Activated CD4-positive, alpha-beta memory T cell treated with anti-CD3 and anti-CD28 coated beads, Interleukin-2, amount 10 ng/mL, durations not matched to agents 7 days and 5 days (primary cell): ENCODE results near the gene KRTCAP2. TPM values are rescaled to one million over a fixed set of nuclear protein-coding genes. Genes with fewer than 3 reads are reported as not detected.
A peak's percentile ranks its signal among the peaks of the same experiment; 100 is the strongest.
"Not testable (repeated sequence)": the region's sequence is repeated elsewhere in the genome, so short reads cannot be mapped to it uniquely, and the experiment has no call there.

ENCODE experiments used
- CTCF ChIA-PET: fragments of 350-600 bp; sonication (Branson Sonifier 250); formaldehyde crosslinking; loops from one replicate; lab custom pipeline; 2021; ENCODE audit warnings: antibody characterized with exemption, inconsistent platforms; lab: Charles Lee
- POLR2A ChIA-PET: fragments of 350-600 bp; sonication (Branson Sonifier 250); formaldehyde crosslinking; loops from one replicate; lab custom pipeline; 2021; ENCODE audit warnings: antibody characterized with exemption; lab: Charles Lee
- DNase-seq: peaks from one replicate; pipeline ENCODE4 v3.0.0-alpha.2; 2020
- H3K27ac Mint-ChIP-seq: one replicate; pipeline ENCODE4 v1.8.0; 2021; ENCODE audit warnings: mild to moderate bottlenecking, mixed read lengths
- H3K27me3 Mint-ChIP-seq: one replicate; pipeline ENCODE4 v1.8.0; 2021; ENCODE audit warnings: mixed read lengths
- H3K36me3 Mint-ChIP-seq: one replicate; pipeline ENCODE4 v1.8.0; 2021; ENCODE audit warnings: low read depth, mixed read lengths
- H3K4me1 Mint-ChIP-seq: one replicate; pipeline ENCODE4 v1.8.0; 2021; ENCODE audit warnings: mixed read lengths
- H3K4me3 Mint-ChIP-seq: one replicate; pipeline ENCODE4 v1.8.0; 2021; ENCODE audit warnings: mild to moderate bottlenecking, mixed read lengths
- H3K9me3 Mint-ChIP-seq: one replicate; pipeline ENCODE4 v1.8.0; 2021; ENCODE audit warnings: mixed read lengths
- total RNA-seq, 2 experiments: library from RNA; stranded (reverse); gene quantifications; one replicate each; pipeline ENCODE4 v1.2.3, GENCODE V29; 2021

KRTCAP2 gene
- total RNA-seq: 100 to 1,000 TPM; 203 to 224 TPM

DNA sequence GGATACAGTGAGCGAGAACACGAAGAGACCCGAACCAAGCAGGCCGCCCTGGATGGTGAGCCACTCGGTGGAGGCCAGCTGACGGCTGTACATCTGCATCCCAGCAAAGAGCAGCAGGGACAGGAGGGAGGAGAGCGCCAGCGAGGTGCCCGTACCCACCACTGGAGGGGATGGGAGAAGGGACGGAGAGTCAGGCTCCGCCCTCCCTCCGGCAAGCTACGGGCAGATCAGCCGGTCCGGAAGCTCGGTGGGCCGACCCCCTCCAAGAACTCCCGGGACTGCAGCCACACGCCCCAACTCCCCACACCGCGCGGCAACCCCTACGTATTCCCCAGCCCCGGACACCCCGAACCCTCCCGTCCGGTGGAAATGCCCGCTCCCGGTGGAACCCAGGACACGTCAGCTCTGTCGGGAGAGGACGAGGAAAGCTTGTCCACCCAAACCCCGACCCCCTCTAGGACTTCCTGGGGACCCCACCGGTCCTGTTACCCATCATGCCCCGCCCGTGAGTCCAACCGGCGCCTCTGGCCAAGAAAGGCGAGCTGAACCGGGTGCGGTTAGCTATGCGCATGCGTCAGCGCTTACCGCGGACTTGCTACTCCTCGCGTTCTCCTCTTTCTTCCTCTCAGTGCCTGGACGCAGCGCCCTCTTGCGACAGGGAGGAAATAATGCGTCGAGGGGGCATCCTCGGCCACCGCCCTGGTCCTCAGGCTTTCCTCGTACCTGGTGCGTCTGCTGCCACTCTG is at the start of gene KRTCAP2:
Gene KRTCAP2 (minus strand): TSS at position 573 of the 746 bp plus-strand sequence. CDS start 80 bp downstream, at position 493.
- H3K36me3 Mint-ChIP-seq: peaks cover 46% of the 10 kb centered on the region
- peak; percentile 96 for DNase-seq
- no peaks in the 10 kb centered on the region for H3K9me3 Mint-ChIP-seq
- H3K4me1 Mint-ChIP-seq: peaks cover 64% of the 10 kb centered on the region
- peak within 1 kb of the TSS; percentile 96 for H3K27ac Mint-ChIP-seq
- ChIA-PET CTCF (interaction anchor here (0.6 to 8.0 kb wide), 56 partner anchors 9 to 1016 kb away, joined by 3 to 209 read pairs (median 4); partner anchors contain the start of genes ADAM15, ASH1L, CLK2 and DCST1), POLR2A (interaction anchor here (0.6 to 7.5 kb wide), 33 partner anchors 8 to 843 kb away, joined by 3 to 133 read pairs (median 4); partner anchors contain the start of genes CLK2, DPM3, FDPS and MTX1)
- peak within 1 kb of the TSS; percentile 97 for H3K4me3 Mint-ChIP-seq
- no peaks in the 10 kb centered on the region for H3K27me3 Mint-ChIP-seq

DNA sequence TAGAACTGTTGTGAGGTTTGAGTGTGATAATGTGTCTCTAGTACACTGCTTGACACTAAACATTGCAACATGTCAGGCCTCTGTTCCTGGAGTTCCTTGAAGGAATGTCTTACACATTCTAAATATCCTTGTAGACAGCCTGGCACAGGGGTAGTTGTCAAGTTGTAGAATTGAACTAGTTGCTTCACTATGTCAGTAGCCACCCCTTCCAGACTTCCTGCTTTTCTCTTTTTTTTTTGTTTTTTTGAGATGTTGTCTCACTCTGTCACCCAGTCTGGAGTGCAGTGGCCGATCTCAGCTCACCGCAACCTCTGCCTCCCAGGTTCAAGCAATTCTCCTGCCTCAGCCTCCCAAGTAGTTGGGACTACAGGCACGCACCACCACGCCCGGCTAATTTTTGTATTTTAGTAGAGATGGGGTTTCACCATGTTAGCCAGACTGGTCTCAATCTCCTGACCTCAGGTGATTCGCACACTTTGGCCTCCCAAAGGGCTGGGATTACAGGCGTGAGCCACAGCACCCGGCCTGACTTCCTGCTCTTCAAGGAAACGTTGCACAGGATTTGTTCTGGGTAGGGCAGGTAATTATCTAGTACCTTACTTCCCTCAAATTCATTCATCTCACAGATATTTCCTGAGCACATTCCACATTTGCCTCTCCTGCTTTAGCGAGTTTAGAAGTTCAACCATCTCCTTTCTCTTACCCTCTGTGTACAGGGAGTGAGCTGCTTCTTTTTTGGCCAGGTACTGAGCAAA is 47.3 kb upstream of the KRTCAP2 start:
- Mint-ChIP-seq H3K36me3 (peaks cover 40% of the 10 kb centered on the region), H3K4me1 (peaks cover 57% of the 10 kb centered on the region), H3K27ac (peak overlapping the region; percentile 93)
- H3K9me3 Mint-ChIP-seq, H3K4me3 Mint-ChIP-seq, DNase-seq, H3K27me3 Mint-ChIP-seq: not testable (repeated sequence)
- ChIA-PET CTCF (interaction anchor here (1.0 to 2.2 kb wide), 4 partner anchors 27 to 53 kb away, joined by 3 to 6 read pairs (median 4); no protein-coding TSS in a partner anchor), POLR2A (interaction anchor here (1.0 to 2.5 kb wide), 4 partner anchors 11 to 48 kb away, joined by 3 to 15 read pairs (median 4); partner anchors contain the start of genes KRTCAP2 and MTX1)

DNA sequence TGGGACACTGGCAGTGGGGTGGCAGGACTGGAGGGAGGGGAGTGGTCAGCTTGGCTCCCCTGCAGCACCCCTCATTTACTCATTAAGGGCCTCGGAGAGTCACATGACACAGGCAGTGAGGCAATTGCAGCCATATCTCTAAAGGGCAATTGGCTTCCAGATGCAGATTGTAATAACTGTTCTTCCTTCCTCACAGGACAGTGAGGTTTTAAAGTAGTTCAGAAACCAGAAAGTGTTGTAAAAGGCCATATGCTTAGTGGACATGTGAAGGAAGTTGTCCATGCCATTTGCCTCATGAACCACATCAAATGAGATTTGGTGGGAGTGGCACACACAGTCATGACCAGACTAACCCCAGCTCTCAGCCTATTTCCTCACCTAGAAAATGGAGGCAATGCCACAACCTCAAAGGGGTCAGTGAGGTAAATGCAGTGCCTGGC is 46.5 kb upstream of the KRTCAP2 start:
- H3K4me1 Mint-ChIP-seq: peaks cover 58% of the 10 kb centered on the region
- peaks cover 43% of the 10 kb centered on the region for H3K36me3 Mint-ChIP-seq
- H3K9me3 Mint-ChIP-seq: no peaks in the 10 kb centered on the region
- no peaks in the 10 kb centered on the region for H3K27me3 Mint-ChIP-seq
- peak overlapping the region; percentile 93 for H3K27ac Mint-ChIP-seq
- POLR2A ChIA-PET: interaction anchor here (1.0 to 2.5 kb wide), 5 partner anchors 10 to 47 kb away, joined by 3 to 15 read pairs (median 3); partner anchors contain the start of genes KRTCAP2 and MTX1
- CTCF ChIA-PET: interaction anchor here (0.8 to 2.2 kb wide), 4 partner anchors 11 to 45 kb away, joined by 3 to 6 read pairs (median 4); partner anchors contain the start of gene MTX1
- H3K4me3 Mint-ChIP-seq: no peak overlapping the region
- peak; percentile 50 for DNase-seq

DNA sequence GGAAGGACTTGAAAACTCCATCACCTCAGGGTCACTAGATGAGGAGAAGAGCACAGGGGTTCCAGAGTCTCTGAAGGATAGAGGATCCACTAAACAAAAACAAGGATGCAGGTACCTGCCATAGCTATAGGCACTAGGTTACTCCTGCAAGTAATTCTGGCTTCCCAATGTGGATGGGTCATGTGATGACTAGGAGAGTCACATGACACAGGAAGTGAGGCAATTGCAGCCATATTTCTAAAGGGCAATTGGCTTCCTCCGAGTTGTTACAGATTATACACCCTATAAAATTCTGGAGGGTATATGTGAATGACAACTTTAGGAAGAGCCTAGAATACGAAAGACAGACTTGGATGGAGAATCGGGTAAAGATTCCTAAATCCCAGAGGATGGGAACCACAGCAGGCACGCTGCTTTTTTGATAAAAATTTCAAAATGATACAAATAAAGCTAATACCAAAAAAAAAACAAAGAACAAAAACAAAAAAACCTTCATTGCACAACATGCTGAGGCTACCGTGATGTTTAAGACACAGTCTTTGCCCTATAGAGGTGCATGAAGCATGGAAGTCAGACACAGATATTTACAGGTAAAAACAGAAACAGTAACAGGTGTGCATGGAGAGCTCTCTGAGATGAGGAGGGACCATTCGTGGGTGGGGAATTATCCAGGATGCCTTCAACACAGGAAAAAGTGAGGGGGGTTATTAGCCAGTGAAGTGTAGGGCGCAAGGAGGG is 45.9 kb upstream of the KRTCAP2 start:
- Mint-ChIP-seq H3K36me3 (peaks cover 40% of the 10 kb centered on the region), H3K4me1 (peaks cover 54% of the 10 kb centered on the region), H3K4me3 (no peak overlapping the region), H3K9me3 (no peaks in the 10 kb centered on the region), H3K27ac (peak overlapping the region; percentile 93), H3K27me3 (no peaks in the 10 kb centered on the region)
- ChIA-PET POLR2A (interaction anchor here (0.7 to 2.5 kb wide), 9 partner anchors 8 to 46 kb away, joined by 3 to 15 read pairs (median 3); partner anchors contain the start of genes KRTCAP2, MTX1, THBS3 and TRIM46), CTCF (interaction anchor here (0.8 to 2.2 kb wide), 6 partner anchors 11 to 46 kb away, joined by 3 to 6 read pairs (median 5); partner anchors contain the start of genes KRTCAP2 and MTX1)
- DNase-seq: peak; percentile 33

DNA sequence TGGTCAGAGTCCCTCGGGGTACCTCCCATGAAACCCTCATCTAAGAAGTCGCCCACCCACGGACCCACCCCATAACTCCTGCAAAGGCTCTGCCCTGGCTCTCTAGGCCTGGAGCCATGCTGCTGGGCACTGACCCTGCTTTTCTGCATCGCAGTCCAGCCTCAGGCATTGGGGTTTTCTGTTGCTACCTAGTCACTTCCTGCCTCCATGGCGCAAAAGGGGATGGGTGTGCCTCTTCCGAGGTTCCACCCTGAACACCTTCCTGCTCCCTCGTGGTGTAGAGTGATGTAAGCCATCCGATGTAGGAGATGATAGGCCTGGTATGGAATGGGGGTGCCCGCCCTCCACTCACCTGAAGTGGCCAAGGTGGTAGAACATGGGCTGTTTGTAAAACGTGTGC is 41.6 kb upstream of the KRTCAP2 start:
- H3K9me3 Mint-ChIP-seq, H3K27me3 Mint-ChIP-seq, DNase-seq, CTCF ChIA-PET: not testable (repeated sequence)
- POLR2A ChIA-PET: interaction anchor here (1.2 to 1.5 kb wide), 2 partner anchors 8 to 29 kb away, joined by 4 read pairs; no protein-coding TSS in a partner anchor
- peaks cover 41% of the 10 kb centered on the region for H3K36me3 Mint-ChIP-seq
- H3K4me1 Mint-ChIP-seq: peaks cover 47% of the 10 kb centered on the region
- peak overlapping the region; percentile 97 for H3K27ac Mint-ChIP-seq
- peak overlapping the region; percentile 38 for H3K4me3 Mint-ChIP-seq

DNA sequence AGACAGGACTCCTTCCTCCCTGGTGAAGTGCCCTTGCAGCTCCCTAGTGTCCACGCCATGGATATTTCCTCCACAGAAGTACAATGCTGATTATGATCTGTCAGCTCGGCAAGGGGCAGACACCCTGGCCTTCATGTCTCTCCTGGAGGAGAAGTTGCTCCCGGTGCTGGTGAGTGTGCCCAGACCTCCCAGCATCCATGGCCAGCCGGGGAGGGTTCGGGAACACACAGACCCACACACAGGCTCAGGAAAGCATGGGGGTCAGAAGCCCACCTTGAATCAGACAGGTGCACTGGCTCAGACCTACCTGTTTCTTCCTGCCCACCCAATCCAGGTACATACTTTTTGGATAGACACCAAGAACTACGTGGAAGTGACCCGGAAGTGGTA is 38.9 kb upstream of the KRTCAP2 start:
- peaks cover 31% of the 10 kb centered on the region for H3K36me3 Mint-ChIP-seq
- H3K9me3 Mint-ChIP-seq, H3K4me3 Mint-ChIP-seq, CTCF ChIA-PET, H3K27ac Mint-ChIP-seq, DNase-seq, H3K27me3 Mint-ChIP-seq: not testable (repeated sequence)
- peaks cover 49% of the 10 kb centered on the region for H3K4me1 Mint-ChIP-seq
- POLR2A ChIA-PET: interaction anchor here (0.9 kb wide), 1 partner anchor 12 kb away, joined by 3 read pairs; no protein-coding TSS in a partner anchor

DNA sequence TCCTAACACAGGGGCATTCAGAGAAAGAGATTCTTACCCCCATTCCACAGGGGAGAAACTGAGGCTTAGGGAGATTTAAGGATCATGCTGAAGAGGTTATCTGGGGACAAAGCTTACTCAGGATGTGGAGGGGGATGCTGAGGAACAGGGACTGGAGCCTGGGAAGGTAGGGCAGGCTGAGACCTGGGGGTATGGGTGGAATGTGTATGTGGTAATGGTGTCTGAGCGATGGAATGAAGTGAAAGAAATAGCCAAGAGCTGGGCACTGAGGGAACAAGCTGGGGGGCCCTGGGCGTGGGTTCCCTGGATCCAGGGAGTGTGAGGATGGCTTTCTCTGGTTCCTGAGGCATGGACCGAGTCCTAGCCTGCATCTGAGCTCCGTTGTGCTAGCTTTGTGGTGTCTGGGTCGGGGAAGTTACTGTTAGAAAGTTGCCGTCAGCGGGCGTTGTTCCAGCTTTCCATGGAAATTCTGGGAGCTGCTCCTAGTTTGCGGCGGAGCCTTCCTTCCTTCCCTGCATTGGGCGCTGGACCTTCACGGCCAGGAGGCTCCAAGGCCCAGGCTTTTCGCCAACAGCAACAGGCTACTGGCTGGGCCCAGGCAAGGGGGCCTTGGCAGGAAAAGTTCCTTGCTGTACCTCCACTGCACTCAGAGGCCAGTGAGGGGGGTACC is 38.4 kb upstream of the KRTCAP2 start:
- Mint-ChIP-seq H3K4me1 (peaks cover 53% of the 10 kb centered on the region), H3K36me3 (peaks cover 30% of the 10 kb centered on the region)
- H3K4me3 Mint-ChIP-seq, H3K27ac Mint-ChIP-seq, DNase-seq, H3K27me3 Mint-ChIP-seq, CTCF ChIA-PET, H3K9me3 Mint-ChIP-seq: not testable (repeated sequence)
- POLR2A ChIA-PET: interaction anchor here (0.9 kb wide), 1 partner anchor 11 kb away, joined by 3 read pairs; no protein-coding TSS in a partner anchor

DNA sequence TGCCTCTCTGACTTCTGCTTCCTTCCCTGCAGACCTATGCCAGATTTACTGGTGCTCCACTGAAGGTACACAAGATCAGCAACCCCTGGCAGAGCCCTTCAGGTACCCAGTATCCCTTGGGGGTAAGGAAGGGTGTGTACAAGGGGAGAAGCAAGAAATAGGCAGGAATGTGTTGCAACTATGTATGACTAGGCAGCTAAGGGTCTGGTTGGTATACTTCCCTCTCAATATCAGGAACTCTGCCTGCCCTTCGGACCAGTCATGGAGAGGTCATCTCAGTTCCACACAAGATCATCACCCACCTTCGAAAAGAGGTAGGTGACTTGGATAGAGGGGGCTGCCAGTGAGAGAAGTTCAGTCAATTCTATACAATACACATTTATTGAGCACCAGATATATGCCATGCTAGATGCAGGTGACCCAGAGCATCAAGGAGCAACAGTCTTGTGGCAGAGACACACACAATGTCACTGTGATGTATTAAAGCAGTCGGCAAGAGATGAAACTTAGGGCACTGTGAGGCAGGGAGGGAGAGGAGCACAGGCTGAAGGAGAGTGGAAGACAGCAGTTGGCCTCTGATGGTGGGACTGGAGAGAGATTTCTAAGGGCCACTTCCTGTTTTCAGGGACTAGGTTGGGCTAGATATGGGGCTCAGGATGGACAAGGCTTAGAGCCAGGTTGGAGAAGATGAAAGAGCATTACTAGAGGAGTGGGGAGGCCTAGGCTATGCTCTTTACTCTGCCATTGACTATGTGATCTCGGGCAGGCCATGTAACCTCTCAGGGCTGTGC is 37.4 kb upstream of the KRTCAP2 start:
- H3K4me3 Mint-ChIP-seq: peak overlapping the region; percentile 85
- DNase-seq: no peak
- H3K36me3 Mint-ChIP-seq: peaks cover 20% of the 10 kb centered on the region
- ChIA-PET POLR2A (interaction anchor here (1.5 to 4.8 kb wide), 7 partner anchors 14 to 113 kb away, joined by 3 to 87 read pairs (median 26); a partner anchor contains a TSS), CTCF (interaction anchor here (1.4 to 2.3 kb wide), 2 partner anchors 14 to 38 kb away, joined by 3 to 13 read pairs; partner anchors contain the start of gene KRTCAP2)
- peaks cover 49% of the 10 kb centered on the region for H3K4me1 Mint-ChIP-seq
- H3K9me3 Mint-ChIP-seq: no peaks in the 10 kb centered on the region
- no peaks in the 10 kb centered on the region for H3K27me3 Mint-ChIP-seq
- peak overlapping the region; percentile 8 for H3K27ac Mint-ChIP-seq

DNA sequence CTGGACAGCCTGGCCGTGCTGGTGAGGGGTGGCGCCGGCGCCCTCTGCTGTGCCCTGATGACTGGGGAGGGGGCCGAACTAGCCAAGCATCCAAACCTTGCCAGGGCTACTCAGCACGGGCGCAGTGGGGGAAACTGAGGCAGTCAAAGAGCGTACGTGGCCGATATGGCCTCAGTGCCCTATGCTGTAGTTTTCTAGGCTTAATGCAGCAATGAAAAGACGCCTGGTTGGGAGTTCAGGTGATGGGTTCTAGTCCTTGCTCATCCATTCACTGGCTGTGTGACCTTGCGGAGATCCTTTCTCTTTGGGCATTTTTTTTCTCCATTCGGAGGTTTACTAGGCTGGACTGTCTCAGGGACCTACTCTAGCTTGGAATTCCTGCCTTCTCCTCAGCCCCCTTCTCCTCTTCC is 36.2 kb upstream of the KRTCAP2 start:
- Mint-ChIP-seq H3K36me3 (peaks cover 12% of the 10 kb centered on the region), H3K27me3 (no peaks in the 10 kb centered on the region), H3K4me3 (peak overlapping the region; percentile 85), H3K27ac (peak overlapping the region; percentile 74), H3K4me1 (peaks cover 40% of the 10 kb centered on the region), H3K9me3 (no peaks in the 10 kb centered on the region)
- CTCF ChIA-PET: interaction anchor here (0.6 to 5.1 kb wide), 9 partner anchors 15 to 527 kb away, joined by 3 to 58 read pairs (median 3); partner anchors contain the start of gene KRTCAP2
- DNase-seq: no peak
- POLR2A ChIA-PET: interaction anchor here (0.7 to 4.8 kb wide), 13 partner anchors 10 to 116 kb away, joined by 3 to 87 read pairs (median 12); partner anchors contain the start of genes CLK2, KRTCAP2 and TRIM46

DNA sequence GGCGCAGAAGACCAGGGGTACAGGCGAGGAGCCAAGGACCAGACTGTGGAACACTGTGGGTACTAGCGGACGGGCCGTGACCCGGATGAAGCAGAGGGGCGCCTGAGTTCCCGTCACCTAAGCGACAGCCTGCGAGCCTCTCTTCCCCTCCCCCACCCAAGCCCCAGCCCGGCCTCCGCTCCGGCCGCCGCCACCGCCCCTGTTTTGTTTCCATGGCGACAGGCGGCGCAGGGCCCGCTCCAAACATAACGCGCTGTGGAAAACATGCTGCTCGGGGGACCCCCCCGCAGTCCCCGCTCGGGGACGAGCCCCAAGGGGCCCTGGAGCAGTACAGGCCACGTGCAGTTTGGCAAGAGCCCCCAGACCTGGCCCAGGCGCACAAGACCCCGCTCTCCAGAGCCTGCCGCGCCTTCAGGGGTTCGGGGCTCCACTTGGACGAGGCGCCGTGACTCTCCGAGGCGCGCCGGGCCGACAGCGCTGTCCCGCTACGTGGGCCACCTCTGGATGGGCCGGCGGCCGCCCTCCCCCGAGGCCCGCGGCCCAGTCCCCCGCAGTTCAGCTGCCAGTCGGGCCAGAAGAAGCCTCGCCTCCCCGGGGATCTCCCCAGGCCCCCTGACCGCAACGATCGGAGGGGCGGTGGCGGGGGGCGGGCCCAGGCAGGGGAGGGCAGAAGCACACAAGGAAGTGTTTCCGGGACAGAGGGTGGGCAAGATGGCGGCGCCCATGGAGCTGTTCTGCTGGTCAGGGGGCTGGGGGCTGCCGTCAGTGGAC is 35.6 kb upstream of the KRTCAP2 start, which contains the start of gene MTX1:
Gene MTX1 (plus strand): TSS at position 155 of the 771 bp plus-strand sequence. CDS start 110 bp downstream, at position 265.
- no peaks in the 10 kb centered on the region for H3K27me3 Mint-ChIP-seq
- no peaks in the 10 kb centered on the region for H3K9me3 Mint-ChIP-seq
- H3K27ac Mint-ChIP-seq: peak within 1 kb of the TSS; percentile 80
- POLR2A ChIA-PET: interaction anchor here (1.0 to 4.8 kb wide), 14 partner anchors 11 to 116 kb away, joined by 3 to 87 read pairs (median 14); partner anchors contain the start of genes CLK2, KRTCAP2 and TRIM46
- DNase-seq: peak; percentile 89
- H3K4me3 Mint-ChIP-seq: peak within 1 kb of the TSS; percentile 85
- peaks cover 40% of the 10 kb centered on the region for H3K4me1 Mint-ChIP-seq
- peaks cover 12% of the 10 kb centered on the region for H3K36me3 Mint-ChIP-seq
- CTCF ChIA-PET: interaction anchor here (0.6 to 5.1 kb wide), 14 partner anchors 11 to 527 kb away, joined by 3 to 58 read pairs (median 4); partner anchors contain the start of gene KRTCAP2
